22Rv1 (cell line): ENCODE results near the gene MSX1.

ENCODE experiments used
- H3K27ac ChIP-seq: fragments of 450-650 bp; 2 replicates; pipeline ENCODE4 v1.5.1; 2017
- ZFX ChIP-seq: fragments of 450-650 bp; IDR thresholded peaks from 2 replicates; pipeline ENCODE4 v1.6.1; 2017; ENCODE audit warnings: antibody characterized with exemption, borderline replicate concordance
- TF ChIP-seq, protein P1 (sequence below): fragments of 450-650 bp; IDR thresholded peaks from 2 replicates; pipeline ENCODE4 v1.5.1; 2017; ENCODE audit warnings: mild to moderate bottlenecking

The MSX1 gene

DNA sequence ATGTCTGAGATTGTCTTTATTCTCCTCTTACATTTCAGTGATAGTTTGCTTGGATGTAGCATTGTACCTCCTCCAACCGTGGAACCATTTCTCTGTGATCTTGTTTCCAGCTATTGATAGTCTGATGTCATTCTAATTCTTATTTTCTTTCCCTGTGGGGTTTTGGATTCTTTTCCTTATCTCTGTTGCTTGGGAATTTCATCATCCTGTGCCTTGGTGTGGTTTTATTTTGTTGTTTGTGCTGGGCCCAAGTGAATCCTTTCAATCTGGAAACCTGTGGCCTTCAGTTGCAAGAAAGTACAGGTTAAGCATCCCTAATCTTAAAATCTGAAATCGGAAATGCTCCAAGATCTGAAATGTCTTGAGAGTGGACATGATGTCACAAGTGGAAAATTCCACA, 22.0 kb downstream of the MSX1 start:
- no peak overlapping the region for H3K27ac ChIP-seq
- no peak for TF ChIP-seq ZFX
- TF ChIP-seq, protein P1, sequence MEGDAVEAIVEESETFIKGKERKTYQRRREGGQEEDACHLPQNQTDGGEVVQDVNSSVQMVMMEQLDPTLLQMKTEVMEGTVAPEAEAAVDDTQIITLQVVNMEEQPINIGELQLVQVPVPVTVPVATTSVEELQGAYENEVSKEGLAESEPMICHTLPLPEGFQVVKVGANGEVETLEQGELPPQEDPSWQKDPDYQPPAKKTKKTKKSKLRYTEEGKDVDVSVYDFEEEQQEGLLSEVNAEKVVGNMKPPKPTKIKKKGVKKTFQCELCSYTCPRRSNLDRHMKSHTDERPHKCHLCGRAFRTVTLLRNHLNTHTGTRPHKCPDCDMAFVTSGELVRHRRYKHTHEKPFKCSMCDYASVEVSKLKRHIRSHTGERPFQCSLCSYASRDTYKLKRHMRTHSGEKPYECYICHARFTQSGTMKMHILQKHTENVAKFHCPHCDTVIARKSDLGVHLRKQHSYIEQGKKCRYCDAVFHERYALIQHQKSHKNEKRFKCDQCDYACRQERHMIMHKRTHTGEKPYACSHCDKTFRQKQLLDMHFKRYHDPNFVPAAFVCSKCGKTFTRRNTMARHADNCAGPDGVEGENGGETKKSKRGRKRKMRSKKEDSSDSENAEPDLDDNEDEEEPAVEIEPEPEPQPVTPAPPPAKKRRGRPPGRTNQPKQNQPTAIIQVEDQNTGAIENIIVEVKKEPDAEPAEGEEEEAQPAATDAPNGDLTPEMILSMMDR: no peak

DNA sequence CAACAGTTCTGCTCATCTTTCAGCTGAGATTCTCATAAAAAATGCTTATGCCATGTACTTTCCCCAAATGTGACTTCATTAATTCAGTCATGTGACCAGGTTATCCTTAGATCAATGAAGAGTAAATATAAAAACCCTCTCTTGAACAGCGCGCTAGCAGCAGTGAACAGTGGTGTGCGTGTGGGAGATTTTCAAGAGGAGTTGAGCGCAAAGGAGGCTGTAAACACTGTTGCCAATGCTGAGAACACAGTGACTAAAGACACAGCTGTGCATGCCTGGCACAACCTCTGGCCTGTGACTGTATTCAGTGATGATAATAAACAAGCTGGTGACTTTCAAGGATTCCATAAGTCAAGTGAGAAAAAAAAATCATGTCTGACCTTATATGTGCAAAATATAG, 25.1 kb downstream of the MSX1 start:
- H3K27ac ChIP-seq: no peak overlapping the region
- TF ChIP-seq, protein P1: no peak
- no peak for TF ChIP-seq ZFX

DNA sequence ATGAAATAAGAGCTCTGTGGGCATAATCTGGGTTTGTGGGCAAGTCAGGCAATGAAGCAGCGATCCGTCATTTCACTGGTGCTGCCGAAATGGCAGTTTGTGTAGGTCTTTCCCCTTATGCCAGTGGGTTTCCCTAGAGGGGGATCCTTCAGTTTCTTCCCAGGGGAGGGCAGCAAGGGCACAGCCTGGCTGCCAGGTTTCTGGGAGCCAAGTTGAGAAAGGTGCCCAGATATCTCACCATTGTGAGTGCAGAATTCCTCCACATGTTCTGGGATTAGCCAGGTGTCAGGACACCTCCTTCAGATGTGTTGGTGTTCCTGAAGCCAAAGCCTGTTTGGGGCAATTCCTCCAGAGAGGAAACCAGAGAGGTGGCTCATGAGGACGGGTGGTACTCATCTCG, 28.0 kb downstream of the MSX1 start:
- TF ChIP-seq, protein P1: no peak
- no peak for TF ChIP-seq ZFX
- H3K27ac ChIP-seq: no peak overlapping the region

DNA sequence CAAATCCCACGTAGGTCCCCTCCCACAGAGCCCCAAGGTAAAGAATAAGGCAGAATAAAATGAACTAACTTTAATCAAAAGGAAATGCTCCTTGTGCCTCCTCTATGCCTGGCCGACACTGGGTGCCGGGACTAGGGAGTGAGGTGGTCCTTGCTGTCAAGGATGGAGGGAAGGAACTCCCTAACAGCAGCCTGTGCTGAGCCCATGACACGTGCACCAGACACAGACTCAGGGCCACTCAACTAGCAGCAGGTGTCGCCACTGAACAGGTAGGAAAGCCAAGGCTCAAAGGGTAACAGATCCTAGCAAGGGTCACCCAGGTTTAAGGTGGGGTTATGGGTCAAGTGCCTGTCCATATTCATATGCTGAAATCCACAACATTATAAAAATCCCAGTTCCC, 29.2 kb downstream of the MSX1 start:
- no peak for TF ChIP-seq ZFX
- TF ChIP-seq, protein P1: no peak
- no peak overlapping the region for H3K27ac ChIP-seq

DNA sequence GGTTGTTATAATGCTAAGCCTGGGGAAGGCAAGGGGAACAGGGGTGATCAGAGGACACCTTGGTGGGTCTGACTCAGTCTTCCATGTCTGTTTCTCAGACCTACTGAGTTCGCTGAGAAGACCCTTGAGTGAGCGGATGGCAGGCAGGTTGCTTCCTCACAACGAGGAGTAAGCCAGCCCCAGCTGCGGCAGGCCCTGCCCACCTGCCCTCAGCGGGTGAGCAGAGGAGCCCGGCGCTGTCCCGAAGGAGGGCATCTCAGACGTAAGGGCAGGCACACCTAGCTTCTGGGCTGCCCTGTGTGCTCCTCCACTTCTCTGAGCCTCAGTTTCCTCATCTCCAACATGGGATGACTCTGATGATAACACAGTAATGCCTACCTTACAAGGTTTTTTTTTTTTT, 30.3 kb downstream of the MSX1 start:
- TF ChIP-seq, protein P1: no peak
- no peak for TF ChIP-seq ZFX
- H3K27ac ChIP-seq: no peak overlapping the region

DNA sequence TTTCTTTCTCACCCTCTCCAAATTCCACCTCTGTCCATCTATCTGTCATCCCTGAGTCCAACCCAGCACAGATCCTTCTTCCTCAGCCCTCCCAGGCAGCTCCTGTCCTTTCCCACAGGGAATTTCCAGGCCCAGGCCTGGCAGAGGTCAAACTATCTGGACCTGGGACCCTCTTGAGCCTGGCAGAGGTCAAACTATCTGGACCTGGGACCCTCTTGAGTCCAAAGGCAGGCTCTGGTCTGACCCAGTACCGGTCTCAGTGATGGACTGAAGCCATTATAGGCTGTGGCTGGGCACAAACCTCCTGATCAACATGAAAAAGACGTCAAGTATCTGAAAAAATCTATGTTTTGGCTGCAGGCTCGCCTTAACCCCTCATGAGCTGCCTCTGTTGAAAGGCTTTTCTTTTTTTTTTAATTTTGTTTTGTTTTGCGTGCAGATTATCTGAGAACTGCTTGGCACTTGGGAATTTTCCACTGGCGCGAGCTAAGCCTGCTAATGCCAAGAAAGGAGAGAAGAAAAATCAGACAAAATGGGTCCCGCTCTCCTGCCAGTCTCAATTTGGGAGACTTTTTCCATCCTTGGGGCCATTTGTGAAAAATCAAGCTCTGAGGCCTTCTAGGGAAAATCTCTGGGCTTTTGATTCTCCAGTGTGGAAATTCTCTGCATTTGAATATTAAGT, 31.2 kb downstream of the MSX1 start:
- TF ChIP-seq, protein P1: no peak
- TF ChIP-seq ZFX: no peak
- no peak overlapping the region for H3K27ac ChIP-seq

DNA sequence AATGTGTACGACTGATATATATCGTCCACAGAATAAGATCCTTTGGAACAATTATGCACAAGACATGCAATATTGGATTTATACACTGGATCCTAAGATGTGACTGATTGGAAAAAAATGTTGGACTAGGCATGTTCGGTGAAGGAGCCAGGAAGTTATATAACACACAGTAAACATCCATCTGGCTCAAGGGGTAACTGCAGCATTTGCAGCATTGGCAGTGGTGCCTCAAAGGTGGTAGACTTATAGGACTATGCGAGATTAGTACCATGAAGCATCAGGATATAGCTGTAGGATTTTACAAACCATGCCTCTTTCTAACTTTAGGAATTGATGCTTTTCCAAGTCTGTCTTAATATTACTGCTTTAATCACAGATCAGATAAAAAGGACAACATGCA, 34.3 kb downstream of the MSX1 start:
- H3K27ac ChIP-seq: no peak overlapping the region
- no peak for TF ChIP-seq ZFX
- TF ChIP-seq, protein P1: no peak
